HG03045 (cell line): ENCODE data around the gene PTK6.
"Not testable (repeated sequence)": the region's sequence is repeated elsewhere in the genome, so short reads cannot be mapped to it uniquely, and the experiment has no call there.

Source experiments
- ATAC-seq: cut with Tn5 transposase; IDR thresholded peaks from one replicate; pipeline ENCODE4 v1.9.1; 2021; ENCODE audit warnings: mild to moderate bottlenecking, moderate library complexity; ENCODE audit not compliant: unreplicated experiment

Gene PTK6

GRCh38 chr20:63559485-63560332 lies 22.5 kb upstream of the PTK6 start:
- not testable (repeated sequence) for ATAC-seq

GRCh38 chr20:63558804-63559484 lies 21.8 kb upstream of the PTK6 start:
- no peak for ATAC-seq

DNA sequence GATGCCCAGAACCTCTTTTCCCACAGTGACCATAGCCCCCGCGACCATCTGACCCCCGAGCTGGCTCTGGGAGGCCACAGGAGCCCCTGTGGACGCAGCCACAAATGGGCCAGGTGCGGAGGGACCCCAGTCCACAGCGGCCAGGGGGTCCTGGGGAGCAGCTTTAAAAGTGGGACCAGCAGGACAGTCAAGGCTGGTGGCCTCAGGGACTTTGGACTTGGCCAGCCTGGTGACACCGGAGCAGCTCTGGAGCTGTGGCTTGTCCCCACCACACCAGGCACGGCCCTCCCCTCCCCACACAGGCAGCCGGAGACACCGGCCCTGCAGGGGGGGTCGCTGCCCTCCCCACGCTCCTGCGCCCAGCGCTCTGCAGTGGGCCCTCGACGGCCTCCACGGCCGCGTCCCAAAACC lies 20.3 kb upstream of the PTK6 start:
- no peak for ATAC-seq

DNA sequence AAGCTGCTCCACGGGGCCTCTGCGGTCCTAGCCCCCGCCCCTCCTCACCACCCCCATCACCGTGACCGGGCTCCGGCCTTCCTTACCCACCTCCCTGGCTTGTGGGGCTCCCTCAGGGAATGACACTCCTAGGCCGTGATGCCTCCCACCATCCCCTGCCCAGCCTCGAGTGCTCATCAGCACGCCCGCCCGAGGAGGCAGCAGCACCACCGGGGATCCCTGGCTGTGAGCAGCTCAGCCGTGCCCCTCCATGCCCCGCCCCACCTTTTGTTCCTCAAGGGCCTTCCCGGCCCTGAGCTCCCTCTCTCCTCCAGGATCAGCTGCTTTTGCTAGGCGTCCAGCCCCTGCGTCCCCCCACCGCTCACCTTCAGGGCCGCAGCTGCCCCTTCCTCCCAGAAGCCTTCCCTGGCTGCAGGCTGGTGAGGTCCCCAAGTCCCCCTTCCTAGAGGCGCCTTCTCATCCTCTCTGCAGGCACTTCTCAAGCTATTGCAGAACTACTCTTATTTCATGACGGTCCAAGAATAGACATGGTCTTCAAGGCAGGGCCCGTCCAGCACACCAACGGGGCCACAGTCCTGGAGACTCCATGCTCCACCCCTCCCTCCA lies 19.8 kb upstream of the PTK6 start:
- no peak for ATAC-seq

- ATAC-seq, result no peak
Observed at GRCh38 chr20:63555661-63556381, 18.6 kb upstream of the PTK6 start.

DNA sequence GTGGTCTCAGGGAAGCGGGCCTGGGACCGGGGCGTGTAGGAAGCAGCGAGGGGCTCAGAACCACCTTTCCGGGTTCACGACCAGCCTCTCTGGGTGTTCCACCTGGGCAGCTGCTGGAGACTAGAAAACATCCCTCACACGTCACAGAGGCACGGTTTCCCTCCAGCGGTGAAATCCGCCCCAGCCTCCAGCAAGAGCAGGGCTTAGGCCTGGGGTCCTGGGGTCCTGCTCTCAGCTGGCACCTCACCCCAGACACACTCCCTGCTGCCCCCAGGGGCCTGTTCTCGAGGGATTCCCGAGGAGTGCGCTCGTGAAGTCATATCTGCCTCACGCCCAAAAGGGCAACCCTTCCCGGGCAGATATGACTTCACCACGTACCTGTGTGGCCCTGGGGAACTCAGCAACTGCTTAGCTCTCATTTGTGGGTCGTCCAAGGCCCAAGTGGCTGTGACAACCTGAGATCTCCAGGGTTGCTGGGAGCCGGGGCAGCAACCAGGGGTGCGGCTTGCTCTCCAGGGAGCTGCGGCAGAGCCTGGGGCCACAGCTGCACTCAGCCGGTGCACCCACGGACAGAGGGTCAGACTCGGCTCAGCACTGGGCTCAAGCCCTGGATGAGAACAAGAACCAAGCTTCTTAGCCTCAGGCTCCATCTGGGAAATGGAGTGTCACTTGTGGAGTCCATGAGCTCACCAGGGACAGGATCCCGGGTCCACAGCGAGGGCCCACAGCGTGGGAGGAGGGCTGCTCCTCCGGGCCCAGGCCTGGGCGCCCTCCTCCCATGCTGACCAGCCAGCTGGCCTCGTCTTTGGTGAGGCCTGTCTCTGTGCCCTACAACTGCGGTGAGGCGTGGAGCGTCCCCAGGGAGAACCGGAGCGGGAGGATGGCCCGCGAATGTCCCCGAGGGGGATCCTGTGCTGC lies 17.4 kb upstream of the PTK6 start:
- no peak for ATAC-seq

DNA sequence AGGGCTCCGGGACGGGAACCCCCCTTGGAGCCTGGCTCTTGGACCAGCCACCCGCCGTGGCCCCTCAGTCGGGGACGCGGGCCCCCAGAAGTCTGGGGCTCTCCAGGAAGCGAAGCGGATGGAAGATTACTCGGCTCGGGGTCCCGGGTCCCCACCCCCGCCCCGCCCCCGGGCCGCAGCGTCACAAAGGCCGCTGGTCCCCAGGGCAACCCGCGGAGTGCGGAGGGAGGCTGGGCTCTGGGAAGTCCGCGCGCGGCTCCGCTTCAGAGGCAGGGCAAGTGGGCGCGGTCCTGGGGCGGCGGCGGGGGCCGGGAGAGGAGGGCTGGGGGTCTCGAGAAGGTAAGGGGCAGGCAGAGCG lies 16.7 kb upstream of the PTK6 start, which contains the start of gene FNDC11:
FNDC11 (plus strand) TSS at position 227 of the 358 bp plus-strand sequence. CDS start 1,505 bp downstream, outside the sequence.
- peak; percentile 31 for ATAC-seq

DNA sequence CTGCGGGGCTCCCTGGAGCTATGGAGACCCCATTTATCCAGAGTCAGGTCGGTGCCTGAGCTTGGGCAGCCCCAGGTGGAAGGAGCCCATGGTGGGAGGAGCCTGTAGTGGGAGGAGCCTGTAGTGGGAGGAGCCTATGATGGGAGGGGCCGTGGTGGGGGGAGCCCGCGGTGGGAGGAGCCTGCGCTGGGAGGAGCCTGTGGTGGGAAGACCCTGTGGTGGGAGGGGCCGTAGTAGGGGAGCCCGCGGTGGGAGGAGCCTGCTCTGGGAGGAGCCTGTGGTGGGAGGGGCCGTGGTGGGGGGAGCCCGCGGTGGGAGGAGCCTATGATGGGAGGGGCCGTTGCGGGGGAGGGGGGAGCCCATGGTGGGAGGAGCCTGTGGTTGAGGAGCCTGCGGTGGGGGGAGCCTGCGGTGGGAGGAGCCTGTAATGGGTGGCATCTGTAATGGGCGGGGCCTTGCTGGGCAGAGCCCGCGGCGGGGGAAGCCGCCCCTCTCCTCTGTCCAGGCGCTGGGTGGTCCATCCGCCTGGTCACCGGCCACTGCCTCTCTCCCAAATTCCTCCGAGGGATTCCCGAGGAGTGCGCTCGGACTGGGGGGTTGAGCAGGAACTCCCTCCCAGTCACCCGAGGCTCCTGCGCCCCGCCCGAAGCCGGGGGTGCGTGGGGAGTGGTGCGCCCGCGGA lies 16.2 kb upstream of the PTK6 start:
- ATAC-seq, result peak; percentile 42

GRCh38 chr20:63552481-63553249 lies 15.5 kb upstream of the PTK6 start:
- no peak for ATAC-seq

- ATAC-seq, result no peak
Observed at GRCh38 chr20:63551068-63551467, 13.9 kb upstream of the PTK6 start.

DNA sequence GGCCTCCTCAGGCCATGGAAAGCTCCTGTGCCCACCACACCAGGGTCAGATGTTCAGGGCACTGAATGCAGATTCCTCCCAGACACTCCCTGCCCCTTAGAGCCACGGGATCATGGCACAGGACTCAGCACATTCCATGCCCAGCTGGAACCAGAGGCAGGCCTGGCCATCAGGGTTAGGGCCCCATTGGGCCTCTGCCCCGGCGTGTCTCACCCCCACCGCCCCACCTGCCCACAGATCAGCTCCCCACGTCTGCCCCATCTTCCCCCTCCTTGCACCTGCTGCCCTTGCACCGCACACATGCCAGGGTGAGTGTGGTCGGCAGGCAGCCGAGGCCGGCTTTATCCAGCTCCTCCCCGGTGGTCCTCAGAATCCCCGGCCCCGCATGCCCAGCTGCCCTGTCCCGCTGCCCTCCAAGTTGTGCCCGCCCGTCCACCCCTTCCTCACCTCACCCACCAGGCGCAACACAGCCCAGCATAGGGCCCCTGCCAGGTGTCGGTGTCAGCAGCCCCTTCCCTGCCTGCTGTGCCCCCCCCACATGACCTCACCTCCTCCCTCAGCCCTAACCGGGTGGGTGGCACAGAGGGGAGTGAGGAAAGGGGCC lies 12.6 kb upstream of the PTK6 start:
- no peak for ATAC-seq

- no peak for ATAC-seq
Observed at GRCh38 chr20:63549019-63549418, 11.8 kb upstream of the PTK6 start.

DNA sequence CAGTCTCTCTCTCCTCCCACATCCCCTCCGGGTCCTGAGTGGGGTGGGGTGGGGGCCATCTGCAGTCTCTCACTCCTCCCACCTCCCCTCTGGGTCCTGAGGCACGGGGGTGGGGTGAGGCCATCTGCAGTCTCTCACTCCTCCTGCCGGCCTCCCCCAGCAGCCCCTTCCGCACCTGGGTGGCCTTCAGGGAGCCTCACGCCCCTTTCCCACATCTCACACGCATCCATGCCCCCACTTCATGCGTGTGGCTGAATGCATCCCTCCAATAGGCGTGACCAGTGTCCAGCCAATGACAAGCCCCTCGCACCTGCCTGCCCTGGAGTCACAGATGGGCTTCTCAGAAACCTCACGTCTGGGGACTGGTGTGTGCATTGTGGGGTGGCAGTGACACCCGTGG lies 11.4 kb upstream of the PTK6 start:
- ATAC-seq, result no peak

- ATAC-seq, result no peak
Observed at GRCh38 chr20:63547725-63548480, 10.7 kb upstream of the PTK6 start, which contains the start of gene SRMS. TSS of gene SRMS (minus strand) at chr20:63547749. CDS start at chr20:63547463, 286 bp downstream.

GRCh38 chr20:63546956-63547724 lies 10.0 kb upstream of the PTK6 start:
- ATAC-seq, result no peak

- no peak for ATAC-seq
Observed at GRCh38 chr20:63546256-63546955, 9.2 kb upstream of the PTK6 start.
